PC-9 (cell line): ENCODE results near the gene LYRM1. TPM values are rescaled to one million over a fixed set of nuclear protein-coding genes. Genes with fewer than 3 reads are reported as not detected.
A peak's percentile ranks its signal among the peaks of the same experiment; 100 is the strongest.

Experiments
- BruUV-seq: library from RNA; stranded (reverse); fragments of 400-500 nt; replicated peaks from 2 replicates; lab custom pipeline; 2021; lab: Mats Ljungman, UMichigan
- CTCF ChIA-PET: fragments of 300-600 bp; sonication (Branson Sonifier 250); formaldehyde crosslinking; loops from one replicate; lab custom pipeline; 2022; ENCODE audit warnings: antibody characterized with exemption; lab: Charles Lee
- POLR2A ChIA-PET: fragments of 300-600 bp; sonication (Branson Sonifier 250); formaldehyde crosslinking; loops from one replicate; lab custom pipeline; 2022; ENCODE audit warnings: antibody characterized with exemption; ENCODE audit not compliant: unreplicated experiment; lab: Charles Lee
- DNase-seq, 2 experiments: peaks; one replicate each; pipeline versions ENCODE4 v3.0.0 to v3.0.0-alpha.2; 2015 to 2022; ENCODE audit warnings: mixed read lengths in 1 of 2
- H2AFZ ChIP-seq: fragments of 200-600 bp; sonication (generic); 2 replicates; pipeline ENCODE4 v1.8.1; 2017; ENCODE audit warnings: antibody characterized with exemption
- H3F3A ChIP-seq: fragments of 200-600 bp; sonication (generic); 2 replicates; pipeline ENCODE4 v1.8.1; 2017; ENCODE audit warnings: antibody characterized with exemption, mild to moderate bottlenecking, low read depth; ENCODE audit not compliant: insufficient read depth
- H3K27ac ChIP-seq: fragments of 200-600 bp; sonication (generic); 2 replicates; pipeline ENCODE4 v1.6.1; 2016; ENCODE audit warnings: mixed run types
- H3K27me3 ChIP-seq: fragments of 200-600 bp; sonication (generic); 2 replicates; pipeline ENCODE4 v1.6.1; 2016; ENCODE audit warnings: low read depth, mixed run types; ENCODE audit not compliant: insufficient read depth
- H3K36me3 ChIP-seq: fragments of 200-600 bp; sonication (generic); 2 replicates; pipeline ENCODE4 v1.6.1; 2016; ENCODE audit warnings: low read depth, mixed run types
- H3K4me1 ChIP-seq: fragments of 200-600 bp; sonication (generic); replicated peaks from 2 replicates; pipeline ENCODE4 v1.6.1; 2016; ENCODE audit warnings: mixed run types; ENCODE audit not compliant: insufficient read depth
- H3K4me2 ChIP-seq: fragments of 200-600 bp; sonication (generic); 2 replicates; pipeline ENCODE4 v1.6.1; 2017; ENCODE audit warnings: mixed run types
- H3K4me3 ChIP-seq: fragments of 200-600 bp; sonication (generic); 2 replicates; pipeline ENCODE4 v1.6.1; 2016; ENCODE audit warnings: mixed run types
- H3K79me2 ChIP-seq: fragments of 200-600 bp; sonication (generic); 2 replicates; pipeline ENCODE4 v1.6.1; 2017; ENCODE audit warnings: low read depth, mixed run types
- H3K9me2 ChIP-seq: fragments of 200-600 bp; sonication (generic); 2 replicates; pipeline ENCODE4 v1.8.1; 2017; ENCODE audit warnings: mild to moderate bottlenecking; ENCODE audit not compliant: insufficient read depth
- H3K9me3 ChIP-seq: fragments of 200-600 bp; sonication (generic); 2 replicates; pipeline ENCODE4 v1.8.1; 2016; ENCODE audit warnings: low read depth; ENCODE audit not compliant: insufficient read depth
- H4K20me1 ChIP-seq: fragments of 200-600 bp; sonication (generic); 2 replicates; pipeline ENCODE4 v1.8.1; 2017; ENCODE audit not compliant: insufficient read depth
- CTCF ChIP-seq: fragments of 200-600 bp; sonication (generic); conservative IDR thresholded peaks from 2 replicates; pipeline ENCODE4 v1.6.1; 2017; ENCODE audit warnings: mixed run types, antibody characterized with exemption, mild to moderate bottlenecking, moderate library complexity
- EZH2 ChIP-seq: fragments of 200-600 bp; sonication (generic); IDR thresholded peaks from 2 replicates; pipeline ENCODE4 v1.8.0; 2017; ENCODE audit warnings: antibody characterized with exemption, low read depth
- intact Hi-C: fragments of 100-400 bp; cut with micrococcal nuclease; formaldehyde crosslinking; loops from one replicate; pipeline ENCODE4 v1.10.0; 2022; ENCODE audit not compliant: unreplicated experiment
- total RNA-seq: library from RNA; stranded (reverse); gene quantifications from 2 replicates; pipeline ENCODE4 v1.2.3, GENCODE V29; 2021

LYRM1 gene
- total RNA-seq, 1 experiment from 2014 or later: 51.7 TPM

DNA sequence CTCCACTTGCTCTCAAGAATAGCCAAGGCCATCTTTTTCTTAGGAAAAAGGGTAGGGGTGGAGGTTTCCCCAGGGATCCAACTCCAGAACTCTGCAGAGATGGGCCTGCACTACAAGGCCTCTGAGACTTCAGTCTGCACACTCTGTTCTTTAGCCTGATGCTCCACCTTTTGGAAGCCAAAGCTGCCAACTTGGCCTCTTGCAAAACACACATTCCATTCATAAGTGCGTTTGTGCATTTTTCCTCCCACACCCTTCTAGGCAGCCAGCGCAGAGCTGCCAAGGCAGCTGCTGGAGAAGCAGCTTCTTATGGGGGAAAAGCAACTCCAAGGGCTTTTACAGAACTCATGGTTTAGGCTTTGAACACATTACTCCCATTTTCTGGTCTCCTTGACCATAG is 49.0 kb upstream of the LYRM1 start:
- Histone ChIP-seq H2AFZ (no peak overlapping the region), H3K4me2 (peak overlapping the region; percentile 34), H4K20me1 (no peaks in the 10 kb centered on the region), H3K27ac (peak overlapping the region; percentile 35; the same call in 1 of the 2 replicates), H3K79me2 (no peaks in the 10 kb centered on the region), H3K36me3 (no peaks in the 10 kb centered on the region), H3K27me3 (no peaks in the 10 kb centered on the region), H3K9me2 (no peaks in the 10 kb centered on the region), H3K4me3 (no peak overlapping the region), H3K9me3 (no peaks in the 10 kb centered on the region), H3K4me1 (peaks cover 33% of the 10 kb centered on the region), H3F3A (peaks cover 18% of the 10 kb centered on the region; the same call in 1 of the 2 replicates)
- ChIA-PET CTCF (interaction anchor here (0.5 to 2.4 kb wide), 6 partner anchors 15 to 1715 kb away, joined by 3 to 9 read pairs (median 3); partner anchors contain the start of genes ERI2 and REXO5), POLR2A (interaction anchor here (0.6 to 0.7 kb wide), 3 partner anchors 40 to 1132 kb away, joined by 4 to 11 read pairs (median 4); no protein-coding TSS in a partner anchor)
- DNase-seq: peak; percentile 73 to 85
- TF ChIP-seq CTCF: no peak
- no peak for TF ChIP-seq EZH2
- no TSS peak for BruUV-seq
- intact Hi-C loops: loop anchor here (1.0 to 5.0 kb wide), 8 partner anchors 27 to 1469 kb away; partner anchors contain the start of gene LDAF1

DNA sequence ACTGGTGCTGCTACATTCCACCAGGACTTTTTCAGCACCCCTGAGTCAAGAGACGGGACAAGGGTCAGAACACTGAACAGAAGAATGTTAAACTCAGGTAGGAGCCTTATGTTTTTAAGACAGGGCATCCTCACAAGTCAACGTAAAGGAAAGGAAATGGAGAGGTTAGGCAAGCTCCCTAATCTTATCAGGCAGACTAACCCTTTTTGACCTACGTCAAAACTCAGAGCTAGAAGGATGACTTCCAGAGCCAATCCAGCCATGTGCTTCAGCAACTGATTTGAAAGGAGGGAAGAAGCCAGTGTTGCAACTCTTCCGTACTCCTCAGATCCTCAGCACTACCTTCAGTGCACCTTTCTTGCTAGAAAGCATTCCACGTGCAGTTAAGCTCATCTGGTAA is 47.4 kb upstream of the LYRM1 start:
- H3K9me3 ChIP-seq: no peaks in the 10 kb centered on the region
- no peaks in the 10 kb centered on the region for H3K27me3 ChIP-seq
- no peak overlapping the region for H3K4me3 ChIP-seq
- H3K9me2 ChIP-seq: no peaks in the 10 kb centered on the region
- H3K27ac ChIP-seq: no peak overlapping the region
- ChIA-PET CTCF (interaction anchor here (0.6 to 2.4 kb wide), 2 partner anchors 13 to 105 kb away, joined by 3 to 8 read pairs; no protein-coding TSS in a partner anchor), POLR2A (interaction anchor here (0.6 kb wide), 1 partner anchor 61 kb away, joined by 13 read pairs; no protein-coding TSS in a partner anchor)
- H3F3A ChIP-seq: peaks cover 18% of the 10 kb centered on the region; the same call in 1 of the 2 replicates
- intact Hi-C loops: loop anchor here (5.0 kb wide), 2 partner anchors 84 to 249 kb away; no protein-coding TSS in a partner anchor
- no peak overlapping the region for H3K4me2 ChIP-seq
- peaks cover 33% of the 10 kb centered on the region for H3K4me1 ChIP-seq
- TF ChIP-seq EZH2 (no peak), CTCF (no peak)
- no peak for DNase-seq
- H3K36me3 ChIP-seq: 0 out of 2 replicates have a peak, but pooled peaks cover 5% of the 10 kb centered on the region
- BruUV-seq: no TSS peak
- no peaks in the 10 kb centered on the region for H3K79me2 ChIP-seq
- no peaks in the 10 kb centered on the region for H4K20me1 ChIP-seq
- no peak overlapping the region for H2AFZ ChIP-seq

- peaks cover 18% of the 10 kb centered on the region; the same call in 1 of the 2 replicates for H3F3A ChIP-seq
- H4K20me1 ChIP-seq: no peaks in the 10 kb centered on the region; the same call in 1 of the 2 replicates
- no peak overlapping the region for H3K4me2 ChIP-seq
- ChIA-PET CTCF (no interaction called here), POLR2A (no interaction called here)
- no peaks in the 10 kb centered on the region for H3K9me2 ChIP-seq
- H3K79me2 ChIP-seq: no peaks in the 10 kb centered on the region
- H3K9me3 ChIP-seq: no peaks in the 10 kb centered on the region
- H3K36me3 ChIP-seq: 0 out of 2 replicates have a peak, but pooled peaks cover 5% of the 10 kb centered on the region
- TF ChIP-seq EZH2: no peak
- TF ChIP-seq CTCF: no peak
- H3K27me3 ChIP-seq: no peaks in the 10 kb centered on the region
- H2AFZ ChIP-seq: no peak overlapping the region
- DNase-seq: no peak
- intact Hi-C loops: loop anchor here (1.0 to 5.0 kb wide), 3 partner anchors 21 to 248 kb away; no protein-coding TSS in a partner anchor
- no peak overlapping the region for H3K4me3 ChIP-seq
- H3K4me1 ChIP-seq: peaks cover 33% of the 10 kb centered on the region
- no peak overlapping the region for H3K27ac ChIP-seq
- BruUV-seq: no TSS peak
Measured at GRCh38 chr16:20853981-20854620, 46.5 kb upstream of the LYRM1 start.
